Gastroesophageal sphincter (tissue), 3 donors: Measurements from ENCODE around the gene SLC10A3.

ENCODE experiments used
- EP300 ChIP-seq: sonication (generic); formaldehyde crosslinking; IDR thresholded peaks from one replicate; pipeline ENCODE4 v1.6.1; 2017; ENCODE audit warnings: antibody characterized with exemption, mild to moderate bottlenecking
- POLR2A ChIP-seq, 2 donors: fragments of 450-650 bp; IDR thresholded peaks; one replicate each; pipeline ENCODE4 v1.6.1; 2017; ENCODE audit warnings: antibody characterized with exemption in 2 of 2, mild to moderate bottlenecking in 2 of 2, moderate library complexity in 1 of 2
- POLR2AphosphoS5 ChIP-seq: sonication (generic); formaldehyde crosslinking; IDR thresholded peaks from one replicate; pipeline ENCODE4 v1.6.1; 2017; ENCODE audit warnings: antibody characterized with exemption
- TF ChIP-seq, protein P1 (sequence below), 4 experiments: fragments of 200-600 bp in 2 of 4; fragments of 450-650 bp in 2 of 4; sonication (generic) in 1 of 4; IDR thresholded peaks; one replicate each; pipeline ENCODE4 v1.5.1; 2017 to 2019; ENCODE audit warnings: antibody characterized with exemption in 4 of 4, mild to moderate bottlenecking in 2 of 4, moderate library complexity in 2 of 4

DNA sequence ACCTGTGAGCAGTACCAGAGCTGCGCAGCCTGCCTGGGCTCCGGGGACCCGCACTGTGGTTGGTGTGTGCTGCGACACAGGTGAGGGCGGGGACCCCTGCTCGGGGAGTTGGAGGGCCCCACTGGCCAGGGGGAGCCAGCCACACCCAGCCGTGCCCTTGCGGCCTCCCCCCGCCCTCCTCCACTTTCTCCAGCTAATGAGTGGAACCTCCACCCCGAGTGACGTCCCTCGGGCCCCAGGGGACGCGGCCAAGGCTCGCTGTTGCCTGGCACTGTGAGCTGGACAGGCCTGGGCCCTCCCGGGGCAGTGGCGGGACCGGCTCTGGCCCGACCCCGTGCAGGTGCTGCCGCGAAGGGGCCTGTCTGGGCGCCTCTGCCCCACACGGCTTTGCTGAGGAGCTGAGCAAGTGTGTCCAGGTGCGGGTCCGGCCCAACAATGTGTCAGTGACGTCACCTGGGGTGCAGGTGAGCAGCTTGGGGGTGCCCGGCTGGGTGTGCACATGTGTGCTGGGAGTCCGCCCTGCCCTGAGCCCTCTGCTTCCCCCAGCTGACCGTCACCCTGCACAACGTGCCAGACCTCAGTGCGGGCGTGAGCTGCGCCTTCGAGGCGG, 26.7 kb downstream of the SLC10A3 start:
- no peak for TF ChIP-seq POLR2A (IDR thresholded peaks at IDR 0.05)
- TF ChIP-seq, protein P1, sequence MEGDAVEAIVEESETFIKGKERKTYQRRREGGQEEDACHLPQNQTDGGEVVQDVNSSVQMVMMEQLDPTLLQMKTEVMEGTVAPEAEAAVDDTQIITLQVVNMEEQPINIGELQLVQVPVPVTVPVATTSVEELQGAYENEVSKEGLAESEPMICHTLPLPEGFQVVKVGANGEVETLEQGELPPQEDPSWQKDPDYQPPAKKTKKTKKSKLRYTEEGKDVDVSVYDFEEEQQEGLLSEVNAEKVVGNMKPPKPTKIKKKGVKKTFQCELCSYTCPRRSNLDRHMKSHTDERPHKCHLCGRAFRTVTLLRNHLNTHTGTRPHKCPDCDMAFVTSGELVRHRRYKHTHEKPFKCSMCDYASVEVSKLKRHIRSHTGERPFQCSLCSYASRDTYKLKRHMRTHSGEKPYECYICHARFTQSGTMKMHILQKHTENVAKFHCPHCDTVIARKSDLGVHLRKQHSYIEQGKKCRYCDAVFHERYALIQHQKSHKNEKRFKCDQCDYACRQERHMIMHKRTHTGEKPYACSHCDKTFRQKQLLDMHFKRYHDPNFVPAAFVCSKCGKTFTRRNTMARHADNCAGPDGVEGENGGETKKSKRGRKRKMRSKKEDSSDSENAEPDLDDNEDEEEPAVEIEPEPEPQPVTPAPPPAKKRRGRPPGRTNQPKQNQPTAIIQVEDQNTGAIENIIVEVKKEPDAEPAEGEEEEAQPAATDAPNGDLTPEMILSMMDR (IDR thresholded peaks at IDR 0.05): no peak
- TF ChIP-seq POLR2AphosphoS5: no peak
- no peak for TF ChIP-seq EP300
